Measurements from ENCODE around the gene EXT2. TPM values are rescaled to one million over a fixed set of nuclear protein-coding genes. Genes with fewer than 3 reads are reported as not detected.
A peak's percentile ranks its signal among the peaks of the same experiment; 100 is the strongest.

EXT2 gene
- polyA plus RNA-seq, 1 of the 3 experiments (the other 2 are of a cell fraction) = 92.9 TPM

DNA sequence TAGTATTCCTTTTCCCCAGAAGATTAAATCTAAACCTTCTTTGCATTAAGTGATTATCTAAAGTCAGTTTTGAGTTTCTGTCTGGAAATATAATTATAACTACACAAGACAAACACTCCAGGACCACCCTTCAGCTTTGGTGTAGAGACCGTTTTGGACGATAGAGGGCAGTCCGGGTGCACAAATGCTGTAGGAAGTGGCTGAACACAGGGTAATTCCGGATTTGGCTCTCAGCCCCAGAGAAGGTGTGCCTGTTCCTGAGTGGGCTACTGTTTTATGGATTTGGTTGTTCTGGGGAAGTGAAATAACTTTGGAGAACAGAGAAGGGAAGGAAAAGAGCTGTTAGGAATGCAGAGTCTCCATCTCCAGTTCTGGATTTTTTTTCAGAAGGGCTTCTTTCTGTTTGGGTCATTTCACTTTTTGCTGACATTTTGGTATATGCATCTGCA lies 14.8 kb downstream of the EXT2 start:
- peak; percentile 65 for DNase-seq
- H3K9ac ChIP-seq = no peak overlapping the region
- H3K27ac ChIP-seq (ENCODE audit: low read depth in 2 of 2, low read length in 1 of 2) = no peak overlapping the region
- peaks cover 8% of the 10 kb centered on the region for H3F3A ChIP-seq (replicated peaks; ENCODE audit: insufficient read depth)
- H3K9me3 ChIP-seq = no peaks in the 10 kb centered on the region
- H3K4me1 ChIP-seq (ENCODE audit: control insufficient read depth in 1 of 2, insufficient read depth in 2 of 2, low read depth in 1 of 2, low read length in 1 of 2) = peaks cover 14 to 16% of the 10 kb centered on the region in 2 experiments; a peak in 3 of 4 replicates
- peaks cover 10% of the 10 kb centered on the region; the same call in 1 of the 2 replicates for H4K20me1 ChIP-seq (ENCODE audit: insufficient read depth)
- TF ChIP-seq, protein P1, sequence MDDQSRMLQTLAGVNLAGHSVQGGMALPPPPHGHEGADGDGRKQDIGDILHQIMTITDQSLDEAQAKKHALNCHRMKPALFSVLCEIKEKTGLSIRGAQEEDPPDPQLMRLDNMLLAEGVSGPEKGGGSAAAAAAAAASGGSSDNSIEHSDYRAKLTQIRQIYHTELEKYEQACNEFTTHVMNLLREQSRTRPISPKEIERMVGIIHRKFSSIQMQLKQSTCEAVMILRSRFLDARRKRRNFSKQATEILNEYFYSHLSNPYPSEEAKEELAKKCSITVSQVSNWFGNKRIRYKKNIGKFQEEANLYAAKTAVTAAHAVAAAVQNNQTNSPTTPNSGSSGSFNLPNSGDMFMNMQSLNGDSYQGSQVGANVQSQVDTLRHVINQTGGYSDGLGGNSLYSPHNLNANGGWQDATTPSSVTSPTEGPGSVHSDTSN (IDR thresholded peaks at IDR 0.05) = no peak
- TF ChIP-seq ELF1 (IDR thresholded peaks at IDR 0.05) (no peak), GATA2 (CRISPR knock-in tag; IDR thresholded peaks at IDR 0.05) (no peak), RAD21 (IDR thresholded peaks at IDR 0.05; ENCODE audit: low read length) (peak; percentile 89), SIN3A (IDR thresholded peaks at IDR 0.05; ENCODE audit: borderline replicate concordance, low read depth, low read length) (no peak), TAF1 (IDR thresholded peaks at IDR 0.05; ENCODE audit: borderline replicate concordance, low read depth, low read length) (no peak), MXI1 (IDR thresholded peaks at IDR 0.05; ENCODE audit: low read depth, low read length) (no peak), FOXJ3 (CRISPR knock-in tag; IDR thresholded peaks at IDR 0.05) (no peak), SMC3 (IDR thresholded peaks at IDR 0.05; ENCODE audit: low read depth, low read length) (peak; percentile 57)
- TF ChIP-seq, protein P2, sequence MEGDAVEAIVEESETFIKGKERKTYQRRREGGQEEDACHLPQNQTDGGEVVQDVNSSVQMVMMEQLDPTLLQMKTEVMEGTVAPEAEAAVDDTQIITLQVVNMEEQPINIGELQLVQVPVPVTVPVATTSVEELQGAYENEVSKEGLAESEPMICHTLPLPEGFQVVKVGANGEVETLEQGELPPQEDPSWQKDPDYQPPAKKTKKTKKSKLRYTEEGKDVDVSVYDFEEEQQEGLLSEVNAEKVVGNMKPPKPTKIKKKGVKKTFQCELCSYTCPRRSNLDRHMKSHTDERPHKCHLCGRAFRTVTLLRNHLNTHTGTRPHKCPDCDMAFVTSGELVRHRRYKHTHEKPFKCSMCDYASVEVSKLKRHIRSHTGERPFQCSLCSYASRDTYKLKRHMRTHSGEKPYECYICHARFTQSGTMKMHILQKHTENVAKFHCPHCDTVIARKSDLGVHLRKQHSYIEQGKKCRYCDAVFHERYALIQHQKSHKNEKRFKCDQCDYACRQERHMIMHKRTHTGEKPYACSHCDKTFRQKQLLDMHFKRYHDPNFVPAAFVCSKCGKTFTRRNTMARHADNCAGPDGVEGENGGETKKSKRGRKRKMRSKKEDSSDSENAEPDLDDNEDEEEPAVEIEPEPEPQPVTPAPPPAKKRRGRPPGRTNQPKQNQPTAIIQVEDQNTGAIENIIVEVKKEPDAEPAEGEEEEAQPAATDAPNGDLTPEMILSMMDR (IDR thresholded peaks at IDR 0.05) = peak; percentile 88
- TF ChIP-seq, protein P3, sequence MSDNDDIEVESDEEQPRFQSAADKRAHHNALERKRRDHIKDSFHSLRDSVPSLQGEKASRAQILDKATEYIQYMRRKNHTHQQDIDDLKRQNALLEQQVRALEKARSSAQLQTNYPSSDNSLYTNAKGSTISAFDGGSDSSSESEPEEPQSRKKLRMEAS (IDR thresholded peaks at IDR 0.05; ENCODE audit: low read depth) = no peak
- ChIA-PET CTCF (interaction anchor here (0.6 to 2.6 kb wide), 47 partner anchors 10 to 507 kb away, joined by 3 to 29 read pairs (median 4); partner anchors contain the start of genes ALX4 and EXT2), POLR2A (no interaction called here)
- no peaks in the 10 kb centered on the region for H3K27me3 ChIP-seq (ENCODE audit: insufficient read depth)
- no peak overlapping the region for H3K4me2 ChIP-seq
- H3K9me2 ChIP-seq = no peaks in the 10 kb centered on the region
- WGBS (ENCODE audit: low lambda C conversion rate) = 5% methylated on average over 4 of the region's 4 CpGs
- H2AFZ ChIP-seq (ENCODE audit: low read depth) = no peak overlapping the region
- H3K79me2 ChIP-seq (ENCODE audit: insufficient read depth) = peaks cover 4% of the 10 kb centered on the region; the same call in 1 of the 2 replicates
- H3K36me3 ChIP-seq (replicated peaks in 1 of 2; ENCODE audit: control insufficient read depth in 1 of 2, insufficient read depth in 2 of 2, low read length in 1 of 2) = peaks cover 6 to 48% of the 10 kb centered on the region in 2 experiments
- H3K4me3 ChIP-seq (ENCODE audit: low read depth in 2 of 2, low read length in 1 of 2) = no peak overlapping the region

DNA sequence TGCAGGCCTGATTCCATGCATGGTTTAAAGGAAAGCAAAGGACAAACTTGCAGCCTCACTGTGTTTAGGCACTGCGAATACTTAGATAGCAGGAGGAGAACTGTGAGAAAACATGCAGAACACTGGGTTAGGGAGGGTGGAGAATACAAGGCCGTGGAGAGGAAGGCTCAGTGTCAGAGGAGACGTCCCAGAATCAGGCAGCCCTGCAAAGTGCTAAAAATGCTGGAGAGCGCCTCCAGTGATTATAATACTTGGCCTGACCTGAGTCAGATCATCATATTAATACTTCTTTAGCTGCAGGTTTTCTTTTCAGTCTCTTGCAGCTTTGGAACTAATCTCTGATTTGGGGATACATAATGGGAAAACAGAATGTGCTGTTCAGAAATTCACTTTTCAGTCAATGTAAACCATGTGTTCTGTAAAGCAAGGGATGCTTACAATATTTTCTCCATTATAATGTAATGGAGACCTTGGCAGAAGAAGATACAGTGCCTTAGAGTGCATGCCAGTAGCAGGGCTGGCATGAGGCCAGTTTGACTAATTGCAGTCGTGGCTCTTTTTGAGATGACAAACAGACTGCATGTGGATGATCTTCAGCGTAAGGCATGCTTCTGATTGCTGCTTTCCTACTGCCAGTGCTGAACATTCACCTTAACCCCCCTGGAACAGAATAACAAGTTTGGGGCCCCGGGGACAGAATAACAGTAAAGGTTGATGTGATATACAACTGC lies 16.8 kb downstream of the EXT2 start:
- no peaks in the 10 kb centered on the region for H3K27me3 ChIP-seq (ENCODE audit: insufficient read depth)
- H3K79me2 ChIP-seq (ENCODE audit: insufficient read depth) = no peaks in the 10 kb centered on the region
- H3K9me3 ChIP-seq = no peaks in the 10 kb centered on the region
- H3K27ac ChIP-seq (ENCODE audit: low read depth in 2 of 2, low read length in 1 of 2) = peak overlapping the region in 1 of 2 experiments; percentile 76; a peak in 2 of 4 replicates
- no peak overlapping the region for H3K4me3 ChIP-seq (ENCODE audit: low read depth in 2 of 2, low read length in 1 of 2)
- peaks cover 8% of the 10 kb centered on the region for H3F3A ChIP-seq (replicated peaks; ENCODE audit: insufficient read depth)
- H3K4me1 ChIP-seq (ENCODE audit: control insufficient read depth in 1 of 2, insufficient read depth in 2 of 2, low read depth in 1 of 2, low read length in 1 of 2) = peaks cover 14 to 16% of the 10 kb centered on the region in 2 experiments; a peak in 3 of 4 replicates
- whole genome bisulfite sequencing (ENCODE audit: low lambda C conversion rate) = 59% methylated on average over 7 of the region's 7 CpGs
- CTCF ChIA-PET = interaction anchor here (0.6 to 5.7 kb wide), 10 partner anchors 8 to 503 kb away, joined by 3 to 31 read pairs (median 3); partner anchors contain the start of gene EXT2
- no peak overlapping the region for H2AFZ ChIP-seq (ENCODE audit: low read depth)
- peaks cover 10% of the 10 kb centered on the region; the same call in 1 of the 2 replicates for H4K20me1 ChIP-seq (ENCODE audit: insufficient read depth)
- H3K4me2 ChIP-seq = no peak overlapping the region
- H3K9me2 ChIP-seq = no peaks in the 10 kb centered on the region
- H3K36me3 ChIP-seq (replicated peaks in 1 of 2; ENCODE audit: control insufficient read depth in 1 of 2, insufficient read depth in 2 of 2, low read length in 1 of 2) = peaks cover 14 to 58% of the 10 kb centered on the region in 2 experiments
- DNase-seq = peak; percentile 58
- POLR2A ChIA-PET = interaction anchor here (0.5 kb wide), 1 partner anchor 11 kb away, joined by 3 read pairs; no protein-coding TSS in a partner anchor
- H3K9ac ChIP-seq = no peak overlapping the region
- TF ChIP-seq, protein P4, sequence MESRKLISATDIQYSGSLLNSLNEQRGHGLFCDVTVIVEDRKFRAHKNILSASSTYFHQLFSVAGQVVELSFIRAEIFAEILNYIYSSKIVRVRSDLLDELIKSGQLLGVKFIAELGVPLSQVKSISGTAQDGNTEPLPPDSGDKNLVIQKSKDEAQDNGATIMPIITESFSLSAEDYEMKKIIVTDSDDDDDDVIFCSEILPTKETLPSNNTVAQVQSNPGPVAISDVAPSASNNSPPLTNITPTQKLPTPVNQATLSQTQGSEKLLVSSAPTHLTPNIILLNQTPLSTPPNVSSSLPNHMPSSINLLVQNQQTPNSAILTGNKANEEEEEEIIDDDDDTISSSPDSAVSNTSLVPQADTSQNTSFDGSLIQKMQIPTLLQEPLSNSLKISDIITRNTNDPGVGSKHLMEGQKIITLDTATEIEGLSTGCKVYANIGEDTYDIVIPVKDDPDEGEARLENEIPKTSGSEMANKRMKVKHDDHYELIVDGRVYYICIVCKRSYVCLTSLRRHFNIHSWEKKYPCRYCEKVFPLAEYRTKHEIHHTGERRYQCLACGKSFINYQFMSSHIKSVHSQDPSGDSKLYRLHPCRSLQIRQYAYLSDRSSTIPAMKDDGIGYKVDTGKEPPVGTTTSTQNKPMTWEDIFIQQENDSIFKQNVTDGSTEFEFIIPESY (IDR thresholded peaks at IDR 0.05; ENCODE audit: borderline replicate concordance, low read depth) = no peak
- TF ChIP-seq RAD21 (IDR thresholded peaks at IDR 0.05; ENCODE audit: low read length) = no peak
- TF ChIP-seq, protein P5, sequence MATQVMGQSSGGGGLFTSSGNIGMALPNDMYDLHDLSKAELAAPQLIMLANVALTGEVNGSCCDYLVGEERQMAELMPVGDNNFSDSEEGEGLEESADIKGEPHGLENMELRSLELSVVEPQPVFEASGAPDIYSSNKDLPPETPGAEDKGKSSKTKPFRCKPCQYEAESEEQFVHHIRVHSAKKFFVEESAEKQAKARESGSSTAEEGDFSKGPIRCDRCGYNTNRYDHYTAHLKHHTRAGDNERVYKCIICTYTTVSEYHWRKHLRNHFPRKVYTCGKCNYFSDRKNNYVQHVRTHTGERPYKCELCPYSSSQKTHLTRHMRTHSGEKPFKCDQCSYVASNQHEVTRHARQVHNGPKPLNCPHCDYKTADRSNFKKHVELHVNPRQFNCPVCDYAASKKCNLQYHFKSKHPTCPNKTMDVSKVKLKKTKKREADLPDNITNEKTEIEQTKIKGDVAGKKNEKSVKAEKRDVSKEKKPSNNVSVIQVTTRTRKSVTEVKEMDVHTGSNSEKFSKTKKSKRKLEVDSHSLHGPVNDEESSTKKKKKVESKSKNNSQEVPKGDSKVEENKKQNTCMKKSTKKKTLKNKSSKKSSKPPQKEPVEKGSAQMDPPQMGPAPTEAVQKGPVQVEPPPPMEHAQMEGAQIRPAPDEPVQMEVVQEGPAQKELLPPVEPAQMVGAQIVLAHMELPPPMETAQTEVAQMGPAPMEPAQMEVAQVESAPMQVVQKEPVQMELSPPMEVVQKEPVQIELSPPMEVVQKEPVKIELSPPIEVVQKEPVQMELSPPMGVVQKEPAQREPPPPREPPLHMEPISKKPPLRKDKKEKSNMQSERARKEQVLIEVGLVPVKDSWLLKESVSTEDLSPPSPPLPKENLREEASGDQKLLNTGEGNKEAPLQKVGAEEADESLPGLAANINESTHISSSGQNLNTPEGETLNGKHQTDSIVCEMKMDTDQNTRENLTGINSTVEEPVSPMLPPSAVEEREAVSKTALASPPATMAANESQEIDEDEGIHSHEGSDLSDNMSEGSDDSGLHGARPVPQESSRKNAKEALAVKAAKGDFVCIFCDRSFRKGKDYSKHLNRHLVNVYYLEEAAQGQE (IDR thresholded peaks at IDR 0.05; ENCODE audit: low read depth, low read length) = peak; percentile 94
- TF ChIP-seq FOSL2 (IDR thresholded peaks at IDR 0.05; ENCODE audit: borderline replicate concordance, low read depth) = no peak
- no peak for TF ChIP-seq FOXM1 (IDR thresholded peaks at IDR 0.05; ENCODE audit: low read depth)
- TF ChIP-seq YY1 (IDR thresholded peaks at IDR 0.05; ENCODE audit: low read depth) = no peak
- TF ChIP-seq RCOR1 (IDR thresholded peaks at IDR 0.05; ENCODE audit: low read length) = peak; percentile 82
- TF ChIP-seq MXI1 (IDR thresholded peaks at IDR 0.05; ENCODE audit: low read depth, low read length) = peak; percentile 96
